ENCODE data around the gene THUMPD3.

THUMPD3 gene

DNA sequence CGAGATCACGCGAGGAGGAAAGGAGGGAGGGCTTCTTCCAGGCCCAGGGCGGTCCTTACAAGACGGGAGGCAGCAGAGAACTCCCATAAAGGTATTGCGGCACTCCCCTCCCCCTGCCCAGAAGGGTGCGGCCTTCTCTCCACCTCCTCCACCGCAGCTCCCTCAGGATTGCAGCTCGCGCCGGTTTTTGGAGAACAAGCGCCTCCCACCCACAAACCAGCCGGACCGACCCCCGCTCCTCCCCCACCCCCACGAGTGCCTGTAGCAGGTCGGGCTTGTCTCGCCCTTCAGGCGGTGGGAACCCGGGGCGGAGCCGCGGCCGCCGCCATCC lies 33.4 kb downstream of the THUMPD3 start:
- TF ChIP-seq, protein P1, sequence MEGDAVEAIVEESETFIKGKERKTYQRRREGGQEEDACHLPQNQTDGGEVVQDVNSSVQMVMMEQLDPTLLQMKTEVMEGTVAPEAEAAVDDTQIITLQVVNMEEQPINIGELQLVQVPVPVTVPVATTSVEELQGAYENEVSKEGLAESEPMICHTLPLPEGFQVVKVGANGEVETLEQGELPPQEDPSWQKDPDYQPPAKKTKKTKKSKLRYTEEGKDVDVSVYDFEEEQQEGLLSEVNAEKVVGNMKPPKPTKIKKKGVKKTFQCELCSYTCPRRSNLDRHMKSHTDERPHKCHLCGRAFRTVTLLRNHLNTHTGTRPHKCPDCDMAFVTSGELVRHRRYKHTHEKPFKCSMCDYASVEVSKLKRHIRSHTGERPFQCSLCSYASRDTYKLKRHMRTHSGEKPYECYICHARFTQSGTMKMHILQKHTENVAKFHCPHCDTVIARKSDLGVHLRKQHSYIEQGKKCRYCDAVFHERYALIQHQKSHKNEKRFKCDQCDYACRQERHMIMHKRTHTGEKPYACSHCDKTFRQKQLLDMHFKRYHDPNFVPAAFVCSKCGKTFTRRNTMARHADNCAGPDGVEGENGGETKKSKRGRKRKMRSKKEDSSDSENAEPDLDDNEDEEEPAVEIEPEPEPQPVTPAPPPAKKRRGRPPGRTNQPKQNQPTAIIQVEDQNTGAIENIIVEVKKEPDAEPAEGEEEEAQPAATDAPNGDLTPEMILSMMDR (conservative IDR thresholded peaks at IDR 0.05; ENCODE audit: low read depth) = no peak
- CTCF ChIA-PET = interaction anchor here (0.6 kb wide), 1 partner anchor 34 kb away, joined by 3 read pairs; the partner anchor contains the start of gene THUMPD3
- POLR2A ChIA-PET (ENCODE audit: low non-redundant PET) = interaction anchor here (1.0 to 1.6 kb wide), 2 partner anchors 29 to 33 kb away, joined by 4 to 8 read pairs; partner anchors contain the start of gene THUMPD3
- H3K27ac ChIP-seq = peak overlapping the region; percentile 99
- DNase-seq (ENCODE audit: low spot score) = peak; percentile 69

DNA sequence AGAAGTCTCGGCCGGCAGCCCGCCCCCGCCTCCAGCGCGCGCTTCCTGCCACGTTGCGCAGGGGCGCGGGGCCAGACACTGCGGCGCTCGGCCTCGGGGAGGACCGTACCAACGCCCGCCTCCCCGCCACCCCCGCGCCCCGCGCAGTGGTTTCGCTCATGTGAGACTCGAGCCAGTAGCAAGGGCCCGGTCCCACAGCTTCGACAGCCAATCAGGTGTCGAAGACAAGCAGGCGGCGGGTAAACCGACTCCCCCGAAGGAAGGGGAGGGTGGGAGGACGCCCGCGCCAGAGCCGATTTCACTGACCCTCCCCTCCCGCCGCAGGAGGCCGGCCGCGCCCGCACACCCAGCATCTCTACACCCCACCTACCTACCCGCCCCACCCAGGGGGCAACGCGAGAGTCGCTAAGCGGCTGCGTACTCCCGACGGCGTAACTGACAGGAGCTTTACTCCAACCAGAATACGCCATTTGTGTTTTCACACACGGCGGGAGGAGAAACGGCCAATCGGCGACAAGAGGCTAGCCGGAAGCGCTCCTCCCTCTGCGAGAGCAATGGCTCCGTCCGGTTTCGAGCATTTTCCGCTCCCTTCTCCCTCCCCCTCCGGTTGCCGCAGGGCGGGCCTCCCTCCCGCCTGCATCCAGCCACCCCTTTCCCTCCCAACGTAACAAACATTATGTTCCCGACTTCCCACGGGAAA lies 33.9 kb downstream of the THUMPD3 start:
- CTCF ChIA-PET = interaction anchor here (0.6 kb wide), 1 partner anchor 34 kb away, joined by 3 read pairs; the partner anchor contains the start of gene THUMPD3
- POLR2A ChIA-PET (ENCODE audit: low non-redundant PET) = interaction anchor here (1.1 to 1.6 kb wide), 2 partner anchors 19 to 34 kb away, joined by 3 to 8 read pairs; partner anchors contain the start of gene THUMPD3
- peak overlapping the region; percentile 99 for H3K27ac ChIP-seq
- DNase-seq (ENCODE audit: low spot score) = peak; percentile 88
- TF ChIP-seq, protein P1 (conservative IDR thresholded peaks at IDR 0.05; ENCODE audit: low read depth) = no peak

DNA sequence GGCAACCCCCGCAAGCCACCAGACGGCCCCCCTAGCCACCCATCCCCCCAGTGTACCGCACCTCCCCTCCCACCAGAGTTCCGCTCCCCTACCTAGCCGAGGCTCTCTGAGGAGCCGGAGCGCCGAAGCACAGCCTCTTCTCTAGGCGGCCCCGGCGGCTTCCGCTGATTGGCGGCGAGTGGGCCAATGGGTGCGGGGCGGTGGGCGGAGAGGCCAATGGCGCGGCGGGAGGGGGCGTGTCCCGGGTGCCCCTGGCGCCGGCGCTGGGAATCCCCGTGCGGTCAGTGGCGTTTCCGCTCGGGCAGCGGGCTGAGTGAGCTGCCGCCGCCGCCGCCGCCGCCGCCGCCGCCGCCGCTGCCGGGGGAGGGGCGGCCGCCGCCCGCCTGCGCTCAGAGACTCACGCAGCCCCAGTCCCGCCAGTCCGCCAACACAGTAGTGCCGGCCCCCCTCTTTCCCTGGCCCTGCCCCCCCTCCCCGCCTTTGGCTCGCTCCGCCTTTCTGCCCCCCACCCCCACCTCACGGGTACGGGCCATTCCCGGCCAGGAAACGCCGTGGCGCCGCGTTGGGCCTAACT lies 34.6 kb downstream of the THUMPD3 start, which contains the start of gene SETD5:
Gene SETD5 (plus strand): TSS at position 284 of the 574 bp plus-strand sequence. CDS start 31,324 bp downstream, outside the sequence.
- TF ChIP-seq, protein P1 (conservative IDR thresholded peaks at IDR 0.05; ENCODE audit: low read depth) = no peak
- POLR2A ChIA-PET (ENCODE audit: low non-redundant PET) = interaction anchor here (1.1 to 1.6 kb wide), 2 partner anchors 18 to 35 kb away, joined by 3 to 8 read pairs; partner anchors contain the start of gene THUMPD3
- peak within 1 kb of the TSS; percentile 99 for H3K27ac ChIP-seq
- CTCF ChIA-PET = no interaction called here
- peak; percentile 88 for DNase-seq (ENCODE audit: low spot score)

DNA sequence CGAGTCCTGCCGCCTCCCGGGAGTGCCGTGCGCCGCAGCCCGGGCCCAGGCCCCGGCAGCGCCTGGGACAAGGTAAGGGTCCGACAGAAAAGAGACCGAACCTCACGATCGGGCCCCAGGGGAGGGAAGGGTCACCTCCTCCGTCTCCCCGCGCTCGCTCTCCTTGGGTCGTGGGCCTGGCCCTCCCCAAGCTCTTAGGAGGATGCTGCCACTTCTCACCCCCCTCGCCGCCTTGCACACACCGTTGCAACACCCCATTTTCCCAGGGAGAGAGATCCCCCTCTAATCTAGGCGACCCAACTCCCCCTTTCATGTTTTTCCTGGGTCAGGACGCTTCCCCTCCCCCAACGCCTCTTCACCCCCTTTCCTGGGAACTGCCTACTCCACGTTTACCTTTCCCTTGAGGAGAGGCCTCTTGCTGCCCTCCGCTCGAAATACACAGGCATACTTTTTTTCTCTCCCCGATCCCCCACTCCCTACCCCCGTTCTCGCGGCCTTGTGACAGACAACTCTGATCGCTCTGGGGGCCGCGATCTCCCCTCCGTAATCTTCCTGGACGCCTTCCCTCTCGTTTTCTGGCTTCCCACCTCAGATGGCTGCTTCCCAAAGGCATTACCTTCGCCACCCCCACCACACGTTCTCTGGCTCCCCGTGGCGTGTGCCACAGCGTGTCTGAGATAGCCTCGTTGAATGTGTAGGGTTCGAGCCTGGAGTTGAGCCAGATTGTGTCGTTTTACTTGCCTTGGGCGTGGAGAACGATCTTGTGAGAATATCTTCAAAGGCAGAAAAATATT lies 35.2 kb downstream of the THUMPD3 start:
- CTCF ChIA-PET = no interaction called here
- POLR2A ChIA-PET (ENCODE audit: low non-redundant PET) = interaction anchor here (1.1 kb wide), 1 partner anchor 18 kb away, joined by 3 read pairs; no protein-coding TSS in a partner anchor
- DNase-seq (ENCODE audit: low spot score) = no peak

DNA sequence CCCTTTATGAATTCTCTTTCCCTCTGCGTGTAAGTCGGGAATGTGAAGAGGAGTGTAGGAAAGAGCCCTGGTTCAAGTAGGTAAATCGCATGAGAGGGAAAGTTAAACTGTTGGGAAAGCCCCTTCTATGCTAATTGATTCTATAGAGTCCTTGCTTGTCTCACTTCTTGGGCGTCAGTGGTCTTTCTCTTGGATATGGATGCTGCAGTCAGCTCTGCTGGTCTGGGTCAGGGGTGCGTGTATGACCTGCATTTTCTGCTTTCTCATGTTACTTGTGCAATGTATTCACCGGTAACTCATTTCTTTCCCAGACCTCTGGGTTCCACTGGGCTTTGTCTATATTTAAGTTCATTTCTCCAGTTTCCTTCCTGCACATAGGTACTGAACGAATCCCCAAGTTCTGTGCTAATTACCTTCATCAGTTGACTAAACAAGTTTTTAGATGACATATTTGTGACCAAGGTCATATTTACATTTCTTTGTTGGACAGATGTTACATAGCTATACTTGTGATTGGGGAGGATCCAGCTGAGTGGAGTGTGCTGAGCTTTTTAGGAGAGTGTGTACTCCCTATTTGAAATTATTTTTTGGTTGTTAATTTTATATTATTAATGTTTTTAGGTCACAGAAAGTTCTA lies 36.0 kb downstream of the THUMPD3 start:
- ChIA-PET POLR2A (ENCODE audit: low non-redundant PET) (no interaction called here), CTCF (no interaction called here)
- TF ChIP-seq, protein P1 (conservative IDR thresholded peaks at IDR 0.05; ENCODE audit: low read depth) = no peak
- peak overlapping the region; percentile 99 for H3K27ac ChIP-seq
- DNase-seq (ENCODE audit: low spot score) = no peak

More for the DNA sequence above, 35.2 kb downstream of the THUMPD3 start:
- TF ChIP-seq, protein P1 (conservative IDR thresholded peaks at IDR 0.05; ENCODE audit: low read depth) = no peak
- H3K27ac ChIP-seq = peak overlapping the region; percentile 99

DNA sequence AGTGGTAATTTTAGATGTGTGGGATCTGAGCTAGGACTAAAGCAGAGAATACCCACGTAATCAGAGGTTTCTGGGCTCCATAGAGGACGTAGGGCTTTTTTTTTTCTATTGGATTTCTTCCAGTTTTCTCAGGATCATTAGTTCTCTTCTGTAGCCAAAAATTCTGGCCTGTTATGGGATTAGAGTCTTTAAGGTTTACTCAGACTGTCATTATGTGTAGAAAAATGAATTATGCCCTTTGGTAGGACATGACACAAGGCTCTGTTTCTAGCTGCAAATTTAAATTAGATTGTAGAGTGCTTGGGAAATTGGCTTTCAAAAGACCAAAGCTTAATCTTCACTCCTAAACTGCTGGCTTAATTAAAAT lies 36.5 kb downstream of the THUMPD3 start:
- DNase-seq (ENCODE audit: low spot score) = no peak
- TF ChIP-seq, protein P1 (conservative IDR thresholded peaks at IDR 0.05; ENCODE audit: low read depth) = no peak
- CTCF ChIA-PET = no interaction called here
- peak overlapping the region; percentile 70; the same call in 1 of the 2 replicates for H3K27ac ChIP-seq
- POLR2A ChIA-PET (ENCODE audit: low non-redundant PET) = no interaction called here

Measured in RWPE1 (cell line).